GM10248 (cell line): ENCODE data around the gene FYB1.

Experiments used
- CTCF ChIA-PET: fragments of 300-600 bp; sonication (Branson Sonifier 250); formaldehyde crosslinking; extraction: SDS; loops from one replicate; lab custom pipeline; 2021; ENCODE audit warnings: antibody characterized with exemption; lab: Yijun Ruan, JAX
- POLR2A ChIA-PET: fragments of 350-650 bp; sonication (Branson Sonifier 250); formaldehyde crosslinking; extraction: SDS; loops from one replicate; lab custom pipeline; 2020; ENCODE audit warnings: antibody characterized with exemption; lab: Yijun Ruan, JAX
- DNase-seq: peaks from one replicate; pipeline ENCODE4 v3.0.0; 2012; ENCODE audit errors: extremely low spot score
- CTCF ChIP-seq: IDR thresholded peaks from 2 replicates; pipeline ENCODE4 v1.5.1; 2012; ENCODE audit warnings: mild to moderate bottlenecking, low read depth; ENCODE audit errors: extremely low read depth, missing control alignments, control extremely low read depth

FYB1 gene

GRCh38 chr5:39120052-39120420 lies 99.3 kb downstream of the FYB1 start:
- TF ChIP-seq CTCF, result no peak
- no peak for DNase-seq
- ChIA-PET POLR2A (no interaction called here), CTCF (interaction anchor here (1.2 to 1.5 kb wide), 2 partner anchors 15 to 163 kb away, joined by 3 read pairs; no protein-coding TSS in a partner anchor)

GRCh38 chr5:39119404-39120051 lies 99.8 kb downstream of the FYB1 start:
- no peak for TF ChIP-seq CTCF
- DNase-seq, result no peak
- POLR2A ChIA-PET, result no interaction called here
- CTCF ChIA-PET, result interaction anchor here (1.5 kb wide), 1 partner anchor 164 kb away, joined by 3 read pairs; no protein-coding TSS in a partner anchor

GRCh38 chr5:39118638-39119037 lies 100.7 kb downstream of the FYB1 start:
- no peak for TF ChIP-seq CTCF
- CTCF ChIA-PET, result no interaction called here
- DNase-seq, result no peak
- POLR2A ChIA-PET, result no interaction called here

GRCh38 chr5:39117401-39117800 lies 102.0 kb downstream of the FYB1 start:
- CTCF ChIA-PET, result no interaction called here
- no peak for TF ChIP-seq CTCF
- POLR2A ChIA-PET, result no interaction called here
- no peak for DNase-seq

- ChIA-PET CTCF (no interaction called here), POLR2A (no interaction called here)
- TF ChIP-seq CTCF, result no peak
- no peak for DNase-seq
Measured at GRCh38 chr5:39116344-39117170, 102.8 kb downstream of the FYB1 start.

- no peak for DNase-seq
- ChIA-PET POLR2A (no interaction called here), CTCF (no interaction called here)
- no peak for TF ChIP-seq CTCF
Measured at GRCh38 chr5:39115644-39116343, 103.6 kb downstream of the FYB1 start.
